IPS-NIHi11 (cell line): Measurements from ENCODE around the gene APPL2.

Experiments
- DNase-seq: peaks from one replicate; pipeline ENCODE4 v3.0.0; 2012; ENCODE audit warnings: mixed read lengths, low spot score

The APPL2 gene

GRCh38 chr12:105235732-105236476 is at the start of gene APPL2:
APPL2 (minus strand) TSS chr12:105236174; CDS start chr12:105236012, 162 bp downstream.
- DNase-seq = peak; percentile 96

GRCh38 chr12:105285378-105285777 is 49.4 kb upstream of the APPL2 start:
- no peak for DNase-seq

- DNase-seq = no peak
These were observed 45.7 kb upstream of the APPL2 start for GRCh38 chr12:105281694-105282049.

- no peak for DNase-seq
These were observed 45.2 kb upstream of the APPL2 start for GRCh38 chr12:105280966-105281693.

GRCh38 chr12:105279460-105280056 is 43.6 kb upstream of the APPL2 start:
- DNase-seq = peak; percentile 45

- no peak for DNase-seq
These were observed 42.2 kb upstream of the APPL2 start for GRCh38 chr12:105278043-105278697.

GRCh38 chr12:105275997-105276733 is 40.2 kb upstream of the APPL2 start:
- DNase-seq = no peak

- no peak for DNase-seq
These were observed 38.6 kb upstream of the APPL2 start for GRCh38 chr12:105274571-105274970.

- DNase-seq = no peak
These were observed 37.6 kb upstream of the APPL2 start for GRCh38 chr12:105273601-105274000.

- DNase-seq = no peak
These were observed 36.9 kb upstream of the APPL2 start for GRCh38 chr12:105272814-105273416.

GRCh38 chr12:105272152-105272551 is 36.2 kb upstream of the APPL2 start:
- peak; percentile 25 for DNase-seq

- DNase-seq = no peak
These were observed 35.4 kb upstream of the APPL2 start for GRCh38 chr12:105271364-105271763.

GRCh38 chr12:105270671-105271255 is 34.8 kb upstream of the APPL2 start:
- DNase-seq = no peak

GRCh38 chr12:105267711-105268110 is 31.7 kb upstream of the APPL2 start:
- DNase-seq = no peak

GRCh38 chr12:105264771-105265170 is 28.8 kb upstream of the APPL2 start:
- no peak for DNase-seq

GRCh38 chr12:105262461-105263184 is 26.6 kb upstream of the APPL2 start:
- no peak for DNase-seq

- no peak for DNase-seq
These were observed 25.0 kb upstream of the APPL2 start for GRCh38 chr12:105261010-105261409.

GRCh38 chr12:105259226-105259625 is 23.3 kb upstream of the APPL2 start:
- DNase-seq = no peak

GRCh38 chr12:105257321-105257728 is 21.4 kb upstream of the APPL2 start:
- no peak for DNase-seq

- DNase-seq = no peak
These were observed 20.9 kb upstream of the APPL2 start for GRCh38 chr12:105256921-105257320.
